T-helper 1 cell treated with Interleukin-12 subunit alpha and Interleukin-12 subunit beta and Interleukin-4 antibody, amounts not matched to agents 30 μg/mL and 1 μg/mL, for 36 hours (primary cell): ENCODE data around the gene WBP1L.
"Not testable (repeated sequence)": the region's sequence is repeated elsewhere in the genome, so short reads cannot be mapped to it uniquely, and the experiment has no call there.

Source experiments
- H3K27ac Mint-ChIP-seq: one replicate; pipeline ENCODE4 v1.8.0; 2021; ENCODE audit warnings: mild to moderate bottlenecking, mixed read lengths
- H3K27me3 Mint-ChIP-seq: one replicate; pipeline ENCODE4 v1.8.0; 2021; ENCODE audit warnings: low read depth, mixed read lengths
- H3K36me3 Mint-ChIP-seq: one replicate; pipeline ENCODE4 v1.8.0; 2021; ENCODE audit warnings: low read depth, mixed read lengths
- H3K4me1 Mint-ChIP-seq: one replicate; pipeline ENCODE4 v1.8.0; 2021; ENCODE audit warnings: low read depth, mixed read lengths
- H3K4me3 Mint-ChIP-seq: one replicate; pipeline ENCODE4 v1.8.0; 2021; ENCODE audit warnings: mild to moderate bottlenecking, moderate library complexity, mixed read lengths
- H3K9me3 Mint-ChIP-seq: one replicate; pipeline ENCODE4 v1.8.0; 2021; ENCODE audit warnings: mixed read lengths

Gene WBP1L

GRCh38 chr10:102813734-102814452 lies 70.1 kb downstream of the WBP1L start:
- Mint-ChIP-seq H3K27ac (peak overlapping the region; percentile 49), H3K4me1 (peaks cover 19% of the 10 kb centered on the region), H3K27me3 (no peaks in the 10 kb centered on the region), H3K36me3 (peaks cover 28% of the 10 kb centered on the region), H3K9me3 (no peaks in the 10 kb centered on the region), H3K4me3 (no peak overlapping the region)

GRCh38 chr10:102814453-102814871 lies 70.7 kb downstream of the WBP1L start:
- no peaks in the 10 kb centered on the region for H3K9me3 Mint-ChIP-seq
- H3K4me3 Mint-ChIP-seq: no peak overlapping the region
- peaks cover 28% of the 10 kb centered on the region for H3K36me3 Mint-ChIP-seq
- peaks cover 19% of the 10 kb centered on the region for H3K4me1 Mint-ChIP-seq
- H3K27ac Mint-ChIP-seq: no peak overlapping the region
- H3K27me3 Mint-ChIP-seq: no peaks in the 10 kb centered on the region

- Mint-ChIP-seq H3K36me3 (peaks cover 26% of the 10 kb centered on the region), H3K4me3 (no peak overlapping the region), H3K27me3 (no peaks in the 10 kb centered on the region), H3K27ac (no peak overlapping the region), H3K9me3 (no peaks in the 10 kb centered on the region), H3K4me1 (peaks cover 19% of the 10 kb centered on the region)
Observed at GRCh38 chr10:102814873-102815661, 71.3 kb downstream of the WBP1L start.

- peaks cover 24% of the 10 kb centered on the region for H3K36me3 Mint-ChIP-seq
- H3K9me3 Mint-ChIP-seq: no peaks in the 10 kb centered on the region
- H3K4me3 Mint-ChIP-seq: no peak overlapping the region
- H3K27ac Mint-ChIP-seq: no peak overlapping the region
- H3K27me3 Mint-ChIP-seq: no peaks in the 10 kb centered on the region
- H3K4me1 Mint-ChIP-seq: peaks cover 19% of the 10 kb centered on the region
Observed at GRCh38 chr10:102815790-102816549, 72.2 kb downstream of the WBP1L start.

GRCh38 chr10:102817175-102817574 lies 73.4 kb downstream of the WBP1L start:
- Mint-ChIP-seq H3K27me3 (no peaks in the 10 kb centered on the region), H3K4me3 (no peak overlapping the region), H3K27ac (no peak overlapping the region), H3K9me3 (no peaks in the 10 kb centered on the region), H3K4me1 (peaks cover 15% of the 10 kb centered on the region), H3K36me3 (peaks cover 17% of the 10 kb centered on the region)

- H3K4me1 Mint-ChIP-seq: peaks cover 5% of the 10 kb centered on the region
- H3K27me3 Mint-ChIP-seq: no peaks in the 10 kb centered on the region
- no peak overlapping the region for H3K27ac Mint-ChIP-seq
- H3K36me3 Mint-ChIP-seq: peaks cover 5% of the 10 kb centered on the region
- H3K9me3 Mint-ChIP-seq: no peaks in the 10 kb centered on the region
- H3K4me3 Mint-ChIP-seq: no peak overlapping the region
Observed at GRCh38 chr10:102819054-102819453, 75.3 kb downstream of the WBP1L start.

GRCh38 chr10:102820008-102820407 lies 76.3 kb downstream of the WBP1L start:
- H3K4me3 Mint-ChIP-seq, H3K9me3 Mint-ChIP-seq, H3K27me3 Mint-ChIP-seq, H3K4me1 Mint-ChIP-seq, H3K36me3 Mint-ChIP-seq, H3K27ac Mint-ChIP-seq: not testable (repeated sequence)

- H3K9me3 Mint-ChIP-seq: no peaks in the 10 kb centered on the region
- H3K27me3 Mint-ChIP-seq: no peaks in the 10 kb centered on the region
- H3K27ac Mint-ChIP-seq: no peak overlapping the region
- H3K4me3 Mint-ChIP-seq: no peak overlapping the region
- H3K36me3 Mint-ChIP-seq: no peaks in the 10 kb centered on the region
- no peaks in the 10 kb centered on the region for H3K4me1 Mint-ChIP-seq
Observed at GRCh38 chr10:102822222-102822621, 78.5 kb downstream of the WBP1L start.

GRCh38 chr10:102824664-102825063 lies 80.9 kb downstream of the WBP1L start:
- H3K27ac Mint-ChIP-seq: no peak overlapping the region
- no peaks in the 10 kb centered on the region for H3K9me3 Mint-ChIP-seq
- H3K4me3 Mint-ChIP-seq: no peak overlapping the region
- H3K36me3 Mint-ChIP-seq: peaks cover 3% of the 10 kb centered on the region
- H3K4me1 Mint-ChIP-seq: no peaks in the 10 kb centered on the region
- H3K27me3 Mint-ChIP-seq: no peaks in the 10 kb centered on the region

- Mint-ChIP-seq H3K27ac (no peak overlapping the region), H3K4me1 (no peaks in the 10 kb centered on the region), H3K4me3 (no peak overlapping the region), H3K9me3 (no peaks in the 10 kb centered on the region), H3K27me3 (no peaks in the 10 kb centered on the region), H3K36me3 (peaks cover 3% of the 10 kb centered on the region)
Observed at GRCh38 chr10:102826148-102826796, 82.5 kb downstream of the WBP1L start.

GRCh38 chr10:102827597-102827975 lies 83.8 kb downstream of the WBP1L start:
- H3K4me3 Mint-ChIP-seq: no peak overlapping the region
- H3K27me3 Mint-ChIP-seq: no peaks in the 10 kb centered on the region
- peaks cover 3% of the 10 kb centered on the region for H3K36me3 Mint-ChIP-seq
- H3K27ac Mint-ChIP-seq: no peak overlapping the region
- no peaks in the 10 kb centered on the region for H3K9me3 Mint-ChIP-seq
- H3K4me1 Mint-ChIP-seq: no peaks in the 10 kb centered on the region

- no peaks in the 10 kb centered on the region for H3K4me1 Mint-ChIP-seq
- peaks cover 3% of the 10 kb centered on the region for H3K36me3 Mint-ChIP-seq
Observed at GRCh38 chr10:102831322-102832071, 87.7 kb downstream of the WBP1L start.

GRCh38 chr10:102832248-102832647 lies 88.5 kb downstream of the WBP1L start:
- no peaks in the 10 kb centered on the region for H3K9me3 Mint-ChIP-seq
- H3K27me3 Mint-ChIP-seq: no peaks in the 10 kb centered on the region
- H3K27ac Mint-ChIP-seq: no peak overlapping the region
- H3K36me3 Mint-ChIP-seq: peaks cover 3% of the 10 kb centered on the region
- no peak overlapping the region for H3K4me3 Mint-ChIP-seq
- no peaks in the 10 kb centered on the region for H3K4me1 Mint-ChIP-seq

More at GRCh38 chr10:102831322-102832071, 87.7 kb downstream of the WBP1L start:
- H3K27me3 Mint-ChIP-seq: no peaks in the 10 kb centered on the region
- no peak overlapping the region for H3K4me3 Mint-ChIP-seq
- H3K27ac Mint-ChIP-seq: no peak overlapping the region
- H3K9me3 Mint-ChIP-seq: no peaks in the 10 kb centered on the region

GRCh38 chr10:102832987-102833386 lies 89.2 kb downstream of the WBP1L start:
- Mint-ChIP-seq H3K9me3 (peaks cover 4% of the 10 kb centered on the region), H3K27ac (no peak overlapping the region), H3K27me3 (peaks cover 4% of the 10 kb centered on the region), H3K4me1 (no peaks in the 10 kb centered on the region), H3K36me3 (peaks cover 3% of the 10 kb centered on the region), H3K4me3 (no peak overlapping the region)
